Neural cell (in vitro differentiated cells): ENCODE measurements around the gene CETP. TPM values are rescaled to one million over a fixed set of nuclear protein-coding genes. Genes with fewer than 3 reads are reported as not detected.

Experiments used
- H2AFZ ChIP-seq: fragments of 200-600, 300-800 bp; sonication (generic), shearing (Covaris generic); 2 replicates; pipeline ENCODE4 v1.6.0; 2014; ENCODE audit warnings: low read depth, mild to moderate bottlenecking, antibody characterized with exemption, low read length, moderate library complexity
- H3F3A ChIP-seq: fragments of 200-600 bp; shearing (Covaris generic); 2 replicates; pipeline ENCODE4 v1.6.1; 2016; ENCODE audit warnings: mild to moderate bottlenecking, moderate library complexity, mixed read lengths, antibody characterized with exemption, low read length; ENCODE audit not compliant: insufficient read depth, poor library complexity, severe bottlenecking
- H3K27ac ChIP-seq: fragments of 200-600, 300-800 bp; sonication (generic), shearing (Covaris generic); 2 replicates; pipeline ENCODE4 v1.5.1; 2014; ENCODE audit warnings: mild to moderate bottlenecking, low read length, moderate library complexity
- H3K27me3 ChIP-seq: fragments of 300-800, 200-600 bp; sonication (generic), shearing (Covaris generic); 2 replicates; pipeline ENCODE4 v1.6.0; 2014; ENCODE audit warnings: mild to moderate bottlenecking, low read depth, low read length, moderate library complexity; ENCODE audit not compliant: insufficient read depth
- H3K36me3 ChIP-seq: fragments of 300-800, 200-600 bp; sonication (generic), shearing (Covaris generic); 2 replicates; pipeline ENCODE4 v1.5.1; 2014; ENCODE audit warnings: mild to moderate bottlenecking, antibody characterized with exemption, low read length, moderate library complexity; ENCODE audit not compliant: insufficient read depth
- H3K4me2 ChIP-seq: fragments of 300-800, 200-600 bp; sonication (generic), shearing (Covaris generic); 2 replicates; pipeline ENCODE4 v1.6.0; 2014; ENCODE audit warnings: mild to moderate bottlenecking, low read length
- H3K4me3 ChIP-seq: fragments of 300-800, 200-600 bp; sonication (generic), shearing (Covaris generic); 2 replicates; pipeline ENCODE4 v1.5.1; 2014; ENCODE audit warnings: mild to moderate bottlenecking, low read length, moderate library complexity
- H3K79me2 ChIP-seq: fragments of 200-600 bp; shearing (Covaris generic); replicated peaks from 2 replicates; pipeline ENCODE4 v1.6.0; 2014; ENCODE audit warnings: mild to moderate bottlenecking, low read length, moderate library complexity; ENCODE audit not compliant: insufficient read depth
- H3K9ac ChIP-seq: fragments of 300-800, 200-600 bp; sonication (generic), shearing (Covaris generic); 2 replicates; pipeline ENCODE4 v1.6.1; 2016; ENCODE audit warnings: mild to moderate bottlenecking, low read length, mixed read lengths
- H3K9me2 ChIP-seq: fragments of 200-600 bp; shearing (Covaris generic); 2 replicates; pipeline ENCODE4 v1.6.1; 2016; ENCODE audit warnings: mild to moderate bottlenecking, low read length, mixed read lengths; ENCODE audit not compliant: insufficient read depth
- H3K9me3 ChIP-seq: fragments of 200-600, 300-800 bp; sonication (generic), shearing (Covaris generic); 2 replicates; pipeline ENCODE4 v1.6.1; 2016; ENCODE audit warnings: mild to moderate bottlenecking, mixed run types, low read length, moderate library complexity, mixed read lengths
- H4K20me1 ChIP-seq: fragments of 200-600 bp; shearing (Covaris generic); 2 replicates; pipeline ENCODE4 v1.6.1; 2016; ENCODE audit warnings: mild to moderate bottlenecking, mixed run types; ENCODE audit not compliant: insufficient read depth
- CTCF ChIP-seq: fragments of 450-650 bp; IDR thresholded peaks from 2 replicates; pipeline ENCODE4 v1.5.1; 2014; ENCODE audit warnings: antibody characterized with exemption, mild to moderate bottlenecking, moderate library complexity; ENCODE audit not compliant: poor library complexity, severe bottlenecking
- EP300 ChIP-seq: fragments of 450-650 bp; conservative IDR thresholded peaks from 2 replicates; pipeline ENCODE4 v1.6.1; 2014; ENCODE audit warnings: antibody characterized with exemption, mild to moderate bottlenecking, moderate library complexity; ENCODE audit not compliant: poor library complexity, severe bottlenecking
- EZH2 ChIP-seq: fragments of 200-600, 300-800 bp; shearing (Covaris generic), sonication (generic); IDR thresholded peaks from 2 replicates; pipeline ENCODE4 v1.6.1; 2014; ENCODE audit warnings: antibody characterized with exemption, low read length, borderline replicate concordance, mild to moderate bottlenecking; ENCODE audit not compliant: insufficient read depth, poor library complexity, severe bottlenecking
- MXI1 ChIP-seq: fragments of 450-650 bp; conservative IDR thresholded peaks from 2 replicates; pipeline ENCODE4 v1.6.1; 2014; ENCODE audit warnings: antibody characterized with exemption, mild to moderate bottlenecking; ENCODE audit not compliant: poor library complexity, severe bottlenecking
- POLR2AphosphoS5 ChIP-seq: IDR thresholded peaks from 2 replicates; pipeline ENCODE4 v1.6.1; 2012
- RAD21 ChIP-seq: fragments of 450-650 bp; conservative IDR thresholded peaks from 2 replicates; pipeline ENCODE4 v1.6.1; 2014; ENCODE audit warnings: antibody characterized with exemption, mild to moderate bottlenecking, moderate library complexity
- REST ChIP-seq: IDR thresholded peaks from 2 replicates; pipeline ENCODE4 v1.6.1; 2012; ENCODE audit warnings: borderline replicate concordance
- SMC3 ChIP-seq: fragments of 450-650 bp; conservative IDR thresholded peaks from 2 replicates; pipeline ENCODE4 v1.6.1; 2014; ENCODE audit warnings: antibody characterized with exemption, mild to moderate bottlenecking, moderate library complexity; ENCODE audit not compliant: poor library complexity
- TAF1 ChIP-seq: IDR thresholded peaks from 2 replicates; pipeline ENCODE4 v1.6.1; 2012; ENCODE audit warnings: low read depth
- polyA plus RNA-seq: library from polyadenylated mRNA; depleted of rRNA; stranded (reverse); fragments of >200 nt; gene quantifications from 2 replicates; pipeline ENCODE4 v1.2.3, GENCODE V29; 2014

CETP gene
- polyA plus RNA-seq, 1 donor from 2014 or later, result not detected

- no peak overlapping the region for H3K4me2 ChIP-seq
- no peaks in the 10 kb centered on the region for H3K79me2 ChIP-seq
- no peak overlapping the region for H3K27ac ChIP-seq
- TF ChIP-seq EZH2 (no peak), EP300 (no peak), REST (no peak), MXI1 (no peak), TAF1 (no peak), RAD21 (no peak), CTCF (no peak), POLR2AphosphoS5 (no peak)
- no peaks in the 10 kb centered on the region for H3F3A ChIP-seq
- no peaks in the 10 kb centered on the region for H4K20me1 ChIP-seq
- no peaks in the 10 kb centered on the region for H3K27me3 ChIP-seq
- no peaks in the 10 kb centered on the region for H3K36me3 ChIP-seq
- H3K9me2 ChIP-seq, result no peaks in the 10 kb centered on the region
- no peak overlapping the region for H3K4me3 ChIP-seq
- no peak overlapping the region for H3K9ac ChIP-seq
- H2AFZ ChIP-seq, result no peak overlapping the region
- no peaks in the 10 kb centered on the region for H3K9me3 ChIP-seq
Measured at GRCh38 chr16:57016831-57017230, 55.1 kb downstream of the CETP start.

- no peaks in the 10 kb centered on the region for H3F3A ChIP-seq
- no peak overlapping the region for H2AFZ ChIP-seq
- H4K20me1 ChIP-seq, result no peaks in the 10 kb centered on the region
- no peaks in the 10 kb centered on the region for H3K9me3 ChIP-seq
- H3K4me2 ChIP-seq, result no peak overlapping the region
- TF ChIP-seq REST, result no peak
- no peak for TF ChIP-seq POLR2AphosphoS5
- TF ChIP-seq RAD21, result no peak
- no peak for TF ChIP-seq MXI1
- no peak for TF ChIP-seq EP300
- TF ChIP-seq TAF1, result no peak
- no peak for TF ChIP-seq SMC3
- TF ChIP-seq CTCF, result no peak
- no peak for TF ChIP-seq EZH2
- no peaks in the 10 kb centered on the region for H3K27me3 ChIP-seq
- no peaks in the 10 kb centered on the region for H3K9me2 ChIP-seq
- no peak overlapping the region for H3K9ac ChIP-seq
- no peak overlapping the region for H3K27ac ChIP-seq
- no peaks in the 10 kb centered on the region for H3K36me3 ChIP-seq
- no peaks in the 10 kb centered on the region for H3K79me2 ChIP-seq
- H3K4me3 ChIP-seq, result no peak overlapping the region
Measured at GRCh38 chr16:57017251-57017650, 55.5 kb downstream of the CETP start.
